Tibial nerve (tissue), 4 donors: ENCODE results near the gene HDAC2. TPM values are rescaled to one million over a fixed set of nuclear protein-coding genes. Genes with fewer than 3 reads are reported as not detected.
A peak's percentile ranks its signal among the peaks of the same experiment; 100 is the strongest.

ENCODE experiments used
- DNase-seq, 2 donors: peaks; one replicate each; pipeline ENCODE4 v3.0.0-alpha.2; 2019; ENCODE audit warnings: low spot score in 2 of 2
- H3K27ac ChIP-seq, 4 donors: fragments of 200-600 bp; sonication (generic) in 3 of 4; one replicate each; pipeline ENCODE4 v1.5.1; 2017 to 2019; ENCODE audit warnings: mild to moderate bottlenecking in 1 of 4
- H3K27me3 ChIP-seq, 2 donors: fragments of 200-600 bp; sonication (generic) in 1 of 2; one replicate each; pipeline versions ENCODE4 v1.5.1 to v1.6.0; 2017 to 2019
- H3K36me3 ChIP-seq, 3 donors: fragments of 200-600 bp; sonication (generic); one replicate each; pipeline ENCODE4 v1.5.1; 2018 to 2019
- H3K4me1 ChIP-seq, 4 donors: fragments of 200-600 bp; sonication (generic) in 3 of 4; one replicate each; pipeline ENCODE4 v1.5.1; 2017 to 2019
- H3K4me3 ChIP-seq, 4 donors: fragments of 200-600 bp; sonication (generic) in 3 of 4; one replicate each; pipeline ENCODE4 v1.5.1; 2017 to 2019; ENCODE audit warnings: mild to moderate bottlenecking in 1 of 4, moderate library complexity in 1 of 4
- H3K9me3 ChIP-seq, 4 donors: fragments of 200-600 bp; sonication (generic) in 3 of 4; one replicate each; pipeline ENCODE4 v1.5.1; 2017 to 2019
- EP300 ChIP-seq, 2 donors: sonication (generic); formaldehyde crosslinking; IDR thresholded peaks; one replicate each; pipeline ENCODE4 v1.6.1; 2017; ENCODE audit warnings: antibody characterized with exemption in 2 of 2, mild to moderate bottlenecking in 1 of 2
- POLR2A ChIP-seq, 2 donors: fragments of 450-650 bp; IDR thresholded peaks; one replicate each; pipeline ENCODE4 v1.6.1; 2017; ENCODE audit warnings: antibody characterized with exemption in 2 of 2, mild to moderate bottlenecking in 2 of 2, moderate library complexity in 2 of 2
- WGBS, 2 donors: methylation state at CpG; one replicate each; pipeline ENCODE4 v1.1.5; 2018; 5-methylcytosine and 5-hydroxymethylcytosine counted together
- total RNA-seq, 4 donors: library from RNA; depleted of rRNA; stranded (reverse); fragments of >200 nt; gene quantifications; one replicate each; pipeline ENCODE4 v1.1.0, GENCODE V29; 2016
- TF ChIP-seq, protein P1 (sequence below), 5 experiments: fragments of 200-600 bp in 3 of 5; fragments of 450-650 bp in 2 of 5; sonication (generic) in 3 of 5; IDR thresholded peaks; one replicate each; pipeline ENCODE4 v1.5.1; 2016 to 2019; ENCODE audit warnings: antibody characterized with exemption in 5 of 5, mild to moderate bottlenecking in 3 of 5, moderate library complexity in 2 of 5

HDAC2 gene
- total RNA-seq, 4 donors from 2014 or later = 39.9 to 60.2 (median 47.1) TPM

DNA sequence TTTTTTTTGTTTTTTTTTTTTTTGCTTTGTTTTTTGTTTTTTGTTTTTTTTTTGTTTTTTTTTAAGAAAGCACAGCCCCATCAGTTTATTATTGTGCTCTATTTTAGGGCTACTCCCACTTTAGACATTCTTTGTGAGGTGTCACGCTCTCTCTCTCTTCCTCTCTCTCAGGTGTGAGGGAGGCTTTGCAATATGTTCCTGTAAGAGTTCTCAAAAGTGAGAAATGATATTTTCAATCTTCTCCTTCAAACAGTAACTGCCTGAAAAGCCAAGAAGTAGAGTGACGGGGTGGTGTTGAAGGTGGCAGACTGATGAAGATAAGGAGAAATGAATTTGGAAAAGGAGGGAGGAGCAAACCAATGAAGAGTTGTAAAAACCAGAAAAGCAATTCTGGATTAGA is 28.3 kb upstream of the HDAC2 start:
- WGBS, 2 donors = 96 to 98% methylated on average over 2 of the region's 2 CpGs
- no peak for DNase-seq
- Histone ChIP-seq H3K27ac (no peak overlapping the region), H3K36me3 (no peaks in the 10 kb centered on the region), H3K27me3 (no peaks in the 10 kb centered on the region), H3K4me1 (peaks cover 0 to 33% (median 5%) of the 10 kb centered on the region in 4 donors), H3K4me3 (no peak overlapping the region), H3K9me3 (no peaks in the 10 kb centered on the region)
- TF ChIP-seq POLR2A (IDR thresholded peaks at IDR 0.05) (no peak), EP300 (IDR thresholded peaks at IDR 0.05) (no peak)
- TF ChIP-seq, protein P1, sequence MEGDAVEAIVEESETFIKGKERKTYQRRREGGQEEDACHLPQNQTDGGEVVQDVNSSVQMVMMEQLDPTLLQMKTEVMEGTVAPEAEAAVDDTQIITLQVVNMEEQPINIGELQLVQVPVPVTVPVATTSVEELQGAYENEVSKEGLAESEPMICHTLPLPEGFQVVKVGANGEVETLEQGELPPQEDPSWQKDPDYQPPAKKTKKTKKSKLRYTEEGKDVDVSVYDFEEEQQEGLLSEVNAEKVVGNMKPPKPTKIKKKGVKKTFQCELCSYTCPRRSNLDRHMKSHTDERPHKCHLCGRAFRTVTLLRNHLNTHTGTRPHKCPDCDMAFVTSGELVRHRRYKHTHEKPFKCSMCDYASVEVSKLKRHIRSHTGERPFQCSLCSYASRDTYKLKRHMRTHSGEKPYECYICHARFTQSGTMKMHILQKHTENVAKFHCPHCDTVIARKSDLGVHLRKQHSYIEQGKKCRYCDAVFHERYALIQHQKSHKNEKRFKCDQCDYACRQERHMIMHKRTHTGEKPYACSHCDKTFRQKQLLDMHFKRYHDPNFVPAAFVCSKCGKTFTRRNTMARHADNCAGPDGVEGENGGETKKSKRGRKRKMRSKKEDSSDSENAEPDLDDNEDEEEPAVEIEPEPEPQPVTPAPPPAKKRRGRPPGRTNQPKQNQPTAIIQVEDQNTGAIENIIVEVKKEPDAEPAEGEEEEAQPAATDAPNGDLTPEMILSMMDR (IDR thresholded peaks at IDR 0.05) = no peak

DNA sequence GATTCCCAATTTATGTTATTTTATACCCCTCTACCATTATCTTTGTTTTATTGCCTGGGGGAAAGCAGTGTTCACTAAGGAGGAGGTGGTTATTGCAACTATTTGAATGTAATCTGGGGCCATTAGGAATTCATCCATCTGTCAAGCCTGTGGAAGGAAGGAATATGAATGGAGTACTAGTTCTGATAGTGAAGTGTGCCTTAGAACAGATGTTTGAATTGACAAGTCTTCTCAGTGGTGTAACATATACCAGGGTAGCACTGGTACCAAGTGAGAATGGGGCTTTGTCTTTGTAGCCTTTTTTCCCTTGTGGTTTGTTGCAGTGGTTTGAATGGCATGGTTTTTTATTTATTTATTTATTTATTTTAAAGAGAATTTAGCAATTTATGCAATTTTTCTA is 27.9 kb upstream of the HDAC2 start:
- H3K27ac ChIP-seq = no peak overlapping the region
- TF ChIP-seq EP300 (IDR thresholded peaks at IDR 0.05) (no peak), POLR2A (IDR thresholded peaks at IDR 0.05) (no peak)
- TF ChIP-seq, protein P1 (IDR thresholded peaks at IDR 0.05) = no peak
- no peak overlapping the region for H3K4me3 ChIP-seq
- H3K36me3 ChIP-seq = no peaks in the 10 kb centered on the region
- H3K4me1 ChIP-seq = peaks cover 0 to 33% (median 5%) of the 10 kb centered on the region in 4 donors
- DNase-seq = no peak
- H3K9me3 ChIP-seq = no peaks in the 10 kb centered on the region
- no peaks in the 10 kb centered on the region for H3K27me3 ChIP-seq

- TF ChIP-seq, protein P1 (IDR thresholded peaks at IDR 0.05) = no peak
- TF ChIP-seq POLR2A (IDR thresholded peaks at IDR 0.05) = no peak
- WGBS, 2 donors = 29 to 34% methylated on average over 3 of the region's 3 CpGs
- peak overlapping the region in 1 of 4 donors; percentile 72 for H3K27ac ChIP-seq
Measured at GRCh38 chr6:113997116-113997515, 26.2 kb upstream of the HDAC2 start.

GRCh38 chr6:113995634-113996033 is 24.7 kb upstream of the HDAC2 start:
- DNase-seq = peak; percentile 18 to 21
- H3K4me3 ChIP-seq = no peak overlapping the region

More at GRCh38 chr6:113997116-113997515, 26.2 kb upstream of the HDAC2 start:
- Histone ChIP-seq H3K27me3 (no peaks in the 10 kb centered on the region), H3K4me1 (peaks cover 0 to 33% (median 5%) of the 10 kb centered on the region in 4 donors), H3K4me3 (no peak overlapping the region), H3K9me3 (no peaks in the 10 kb centered on the region), H3K36me3 (no peaks in the 10 kb centered on the region)
- DNase-seq = no peak

DNA sequence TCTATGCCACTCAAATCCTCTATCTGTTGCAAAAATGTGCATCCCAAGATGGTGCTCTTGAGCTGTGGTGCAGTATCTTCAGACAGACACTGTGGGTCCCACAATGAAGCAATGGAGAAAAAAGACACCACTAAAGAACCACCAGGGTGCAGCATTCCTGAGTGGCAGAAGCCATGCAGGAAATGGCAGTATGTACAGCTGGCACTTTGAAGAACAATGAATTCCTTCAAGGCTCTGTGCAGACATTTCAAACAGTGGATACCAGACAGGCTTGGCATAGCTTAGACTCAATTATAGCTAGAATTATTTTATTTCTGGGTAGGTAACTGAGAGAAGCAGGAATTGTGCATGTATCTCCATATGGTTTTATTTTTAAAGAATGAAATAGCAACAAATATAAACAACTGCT is 24.0 kb upstream of the HDAC2 start:
- H3K9me3 ChIP-seq = peaks cover 0 to 3% (median 0%) of the 10 kb centered on the region in 4 donors
- TF ChIP-seq, protein P1 (IDR thresholded peaks at IDR 0.05) = peak; percentile 30 to 51 (median 37)
- TF ChIP-seq POLR2A (IDR thresholded peaks at IDR 0.05) (no peak), EP300 (IDR thresholded peaks at IDR 0.05) (no peak)

More at GRCh38 chr6:113995634-113996033, 24.7 kb upstream of the HDAC2 start:
- peaks cover 0 to 33% (median 5%) of the 10 kb centered on the region in 4 donors for H3K4me1 ChIP-seq
- peak overlapping the region in 1 of 4 donors; percentile 72 for H3K27ac ChIP-seq
- no peaks in the 10 kb centered on the region for H3K36me3 ChIP-seq
- no peaks in the 10 kb centered on the region for H3K9me3 ChIP-seq
- 14 to 19% methylated on average over 4 of the region's 4 CpGs for WGBS, 2 donors
- H3K27me3 ChIP-seq = no peaks in the 10 kb centered on the region
- TF ChIP-seq POLR2A (IDR thresholded peaks at IDR 0.05) (no peak), EP300 (IDR thresholded peaks at IDR 0.05) (peak in 1 of 2 donors; percentile 48)
- TF ChIP-seq, protein P1 (IDR thresholded peaks at IDR 0.05) = no peak

More for the DNA sequence above, 24.0 kb upstream of the HDAC2 start:
- Histone ChIP-seq H3K36me3 (no peaks in the 10 kb centered on the region), H3K4me1 (peaks cover 0 to 33% (median 5%) of the 10 kb centered on the region in 4 donors), H3K4me3 (no peak overlapping the region), H3K27me3 (no peaks in the 10 kb centered on the region), H3K27ac (peak overlapping the region in 1 of 4 donors; percentile 19)
- peak in 1 of 2 donors; percentile 11 for DNase-seq
